Psoas muscle (tissue), 8 donors: ENCODE results near the gene PNPLA5. TPM values are rescaled to one million over a fixed set of nuclear protein-coding genes. Genes with fewer than 3 reads are reported as not detected.
A peak's percentile ranks its signal among the peaks of the same experiment; 100 is the strongest.
"Not testable (repeated sequence)": the region's sequence is repeated elsewhere in the genome, so short reads cannot be mapped to it uniquely, and the experiment has no call there.

Experiments used
- ATAC-seq, 4 donors: fragments of 200-7000 bp; cut with Tn5 transposase; one replicate each; pipeline ENCODE4 v1.9.1; 2020; ENCODE audit warnings: moderate library complexity in 3 of 4, mild to moderate bottlenecking in 2 of 4
- DNase-seq, 2 donors: peaks; one replicate each; pipeline ENCODE4 v3.0.0-alpha.2; 2020
- H3K27ac ChIP-seq: fragments of 200-600 bp; one replicate; pipeline ENCODE4 v1.8.0; 2022
- H3K27me3 ChIP-seq, 3 donors: fragments of 200-600 bp in 1 of 3; one replicate each; pipeline versions ENCODE4 v1.6.1 to v1.8.0; 2013 to 2022; ENCODE audit warnings: low read length in 2 of 3, mild to moderate bottlenecking in 2 of 3, moderate library complexity in 1 of 3; ENCODE audit not compliant: insufficient read depth in 3 of 3
- H3K36me3 ChIP-seq, 2 donors: fragments of 200-600 bp in 1 of 2; one replicate each; pipeline versions ENCODE4 v1.6.1 to v1.8.0; 2013 to 2022; ENCODE audit warnings: low read depth in 1 of 2, mild to moderate bottlenecking in 1 of 2, moderate library complexity in 1 of 2; ENCODE audit not compliant: insufficient read depth in 1 of 2
- H3K4me1 ChIP-seq: fragments of 200-600 bp; one replicate; pipeline ENCODE4 v1.8.0; 2022
- H3K4me3 ChIP-seq: fragments of 200-600 bp; one replicate; pipeline ENCODE4 v1.8.0; 2022; ENCODE audit warnings: mild to moderate bottlenecking
- H3K9me3 ChIP-seq: fragments of 200-600 bp; one replicate; pipeline ENCODE4 v1.8.0; 2022
- WGBS, 3 donors: extraction: QIAGEN DNeasy Blood & Tissue Kit; methylation state at CpG; one replicate each; pipeline versions ENCODE4 v1.1.6 to v1.1.7; 2013; 5-methylcytosine and 5-hydroxymethylcytosine counted together
- intact Hi-C, 2 donors: fragments of 100-400 bp; cut with DNase I; formaldehyde crosslinking; loops; one replicate each; pipeline versions ENCODE4 v1.11.0 to v1.14.2; 2022
- polyA plus RNA-seq, 3 donors: library from polyadenylated mRNA; stranded (reverse); fragments of 200-250 nt; gene quantifications; one replicate each; pipeline ENCODE4 v1.2.3, GENCODE V29; 2013
- total RNA-seq, 4 donors: library from RNA; stranded (reverse); fragmentation: NEBNext Ultra II Directional in 2 of 4; extraction: Animal tissue kit (Norgen Biotek cat#: 25700) in 2 of 4; gene quantifications; one replicate each; pipeline versions ENCODE4 v1.2.1 to v1.2.4, GENCODE V29; 2021 to 2023
- TF ChIP-seq, protein P1 (sequence below): fragments of 200-600 bp; IDR thresholded peaks from one replicate; pipeline ENCODE4 v1.8.0; 2022; ENCODE audit warnings: antibody characterized with exemption
- donor health status: healthy with polysubstance abuse.
- donor health status: DM: no; HTN: no; CAD: no; lungs with moderate emphysema.
- donor health status: Bipolar disorder and iron deficiency.
- donor health status: healthy.
- donor health status: DM: yes; HTN: yes; CAD: no.
- donor health status: DM: no; HTN: no; CAD: no.
- donor health status: DM: no; HTN: no; CAD: no.
- donor health status: DM: yes; HTN: yes; CAD: no.

The PNPLA5 gene
- total and polyA plus RNA-seq, 7 donors: 0.01 to 0.18 TPM; not detected in 5

- intact Hi-C loops: no loop called here
- no peaks in the 10 kb centered on the region for H3K9me3 ChIP-seq
- H3K27me3 ChIP-seq: peaks cover 0 to 47% (median 2%) of the 10 kb centered on the region in 3 donors
Observed at GRCh38 chr22:43909708-43910107, 17.9 kb upstream of the PNPLA5 start.

DNA sequence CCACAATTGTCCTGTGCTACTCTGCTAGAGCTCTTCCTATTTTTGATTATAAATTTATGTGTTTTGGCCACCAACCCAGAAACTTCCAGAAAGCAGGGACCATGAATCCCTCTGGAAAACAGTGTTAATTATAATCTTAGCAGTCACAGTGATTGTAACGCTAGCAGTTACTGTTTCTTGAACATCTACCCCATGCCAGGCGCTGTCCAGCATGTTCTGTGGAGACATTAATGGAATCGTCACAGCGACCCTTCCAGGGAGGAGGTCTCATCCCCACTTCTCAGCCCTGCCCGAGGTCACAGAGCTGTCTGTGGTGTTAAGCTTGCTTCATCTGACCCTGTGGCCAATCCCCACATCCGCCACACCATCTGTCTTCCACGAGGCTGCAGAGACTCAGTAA is 13.9 kb upstream of the PNPLA5 start:
- Histone ChIP-seq H3K4me3 (no peak overlapping the region), H3K36me3 (no peaks in the 10 kb centered on the region)
- WGBS, 3 donors: 24 to 38% (median 33%) methylated on average over 7 of the region's 7 CpGs

More at GRCh38 chr22:43909708-43910107, 17.9 kb upstream of the PNPLA5 start:
- DNase-seq (no peak), ATAC-seq (no peak)
- TF ChIP-seq, protein P1, sequence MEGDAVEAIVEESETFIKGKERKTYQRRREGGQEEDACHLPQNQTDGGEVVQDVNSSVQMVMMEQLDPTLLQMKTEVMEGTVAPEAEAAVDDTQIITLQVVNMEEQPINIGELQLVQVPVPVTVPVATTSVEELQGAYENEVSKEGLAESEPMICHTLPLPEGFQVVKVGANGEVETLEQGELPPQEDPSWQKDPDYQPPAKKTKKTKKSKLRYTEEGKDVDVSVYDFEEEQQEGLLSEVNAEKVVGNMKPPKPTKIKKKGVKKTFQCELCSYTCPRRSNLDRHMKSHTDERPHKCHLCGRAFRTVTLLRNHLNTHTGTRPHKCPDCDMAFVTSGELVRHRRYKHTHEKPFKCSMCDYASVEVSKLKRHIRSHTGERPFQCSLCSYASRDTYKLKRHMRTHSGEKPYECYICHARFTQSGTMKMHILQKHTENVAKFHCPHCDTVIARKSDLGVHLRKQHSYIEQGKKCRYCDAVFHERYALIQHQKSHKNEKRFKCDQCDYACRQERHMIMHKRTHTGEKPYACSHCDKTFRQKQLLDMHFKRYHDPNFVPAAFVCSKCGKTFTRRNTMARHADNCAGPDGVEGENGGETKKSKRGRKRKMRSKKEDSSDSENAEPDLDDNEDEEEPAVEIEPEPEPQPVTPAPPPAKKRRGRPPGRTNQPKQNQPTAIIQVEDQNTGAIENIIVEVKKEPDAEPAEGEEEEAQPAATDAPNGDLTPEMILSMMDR: no peak
- Histone ChIP-seq H3K4me1 (no peaks in the 10 kb centered on the region), H3K36me3 (no peaks in the 10 kb centered on the region), H3K27ac (no peak overlapping the region), H3K4me3 (no peak overlapping the region)
- WGBS, 3 donors: 86 to 96% (median 88%) methylated on average over 1 of the region's 1 CpG

DNA sequence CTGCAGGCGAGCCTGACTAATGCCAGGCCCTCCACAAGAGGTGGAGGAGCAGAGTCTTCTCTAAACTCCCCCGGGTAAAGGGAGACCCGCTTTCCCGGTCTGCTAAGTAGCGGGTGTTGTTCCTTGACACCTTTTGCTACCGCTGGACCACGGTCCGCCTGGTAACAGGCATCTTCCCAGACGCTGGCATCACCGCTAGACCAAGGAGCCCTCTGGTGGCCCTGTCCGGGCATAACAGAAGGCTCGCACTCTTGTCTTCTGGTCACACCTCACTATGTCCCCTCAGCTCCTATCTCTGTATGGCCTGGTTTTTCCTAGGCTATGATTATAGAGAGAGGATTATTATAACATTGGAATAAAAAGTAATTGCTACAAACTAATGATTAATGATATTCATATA is 12.6 kb upstream of the PNPLA5 start:
- H3K36me3 ChIP-seq, H3K27ac ChIP-seq, H3K4me3 ChIP-seq, H3K9me3 ChIP-seq, H3K4me1 ChIP-seq, ATAC-seq, intact Hi-C loops: not testable (repeated sequence)
- WGBS, 3 donors: 22 to 37% (median 26%) methylated on average over 9 to 12 of the region's 12 CpGs
- peaks cover 0 to 41% (median 2%) of the 10 kb centered on the region in 3 donors for H3K27me3 ChIP-seq
- peak in 1 of 2 donors; percentile 64 for DNase-seq

More for the DNA sequence above, 13.9 kb upstream of the PNPLA5 start:
- H3K4me1 ChIP-seq: no peaks in the 10 kb centered on the region
- ATAC-seq (no peak), DNase-seq (no peak)
- H3K27ac ChIP-seq: no peak overlapping the region
- TF ChIP-seq, protein P1: no peak
- peaks cover 0 to 41% (median 2%) of the 10 kb centered on the region in 3 donors for H3K27me3 ChIP-seq
- H3K9me3 ChIP-seq: no peaks in the 10 kb centered on the region
- intact Hi-C loops: no loop called here

DNA sequence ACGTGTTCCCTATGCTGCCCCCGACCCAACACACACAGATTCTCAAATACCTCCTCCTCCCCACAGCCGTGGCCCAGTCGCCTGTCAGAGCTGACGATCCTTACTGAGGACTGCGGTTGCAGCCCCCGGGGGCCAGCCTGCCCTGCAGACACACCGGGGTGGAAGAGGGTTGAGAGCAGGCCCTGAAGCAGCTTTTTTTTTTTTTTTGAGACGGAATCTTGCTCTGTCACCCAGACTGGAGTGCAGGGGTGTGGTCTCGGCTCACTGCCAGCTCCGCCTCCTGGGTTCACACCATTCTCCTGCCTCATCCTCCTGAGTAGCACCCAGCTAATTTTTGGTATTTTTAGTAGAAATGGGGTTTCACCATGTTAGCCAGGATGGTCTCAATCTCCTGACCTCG is 11.2 kb upstream of the PNPLA5 start:
- H3K36me3 ChIP-seq, intact Hi-C loops, H3K9me3 ChIP-seq, H3K4me3 ChIP-seq, H3K4me1 ChIP-seq, ATAC-seq, H3K27ac ChIP-seq, DNase-seq: not testable (repeated sequence)
- peaks cover 0 to 37% (median 2%) of the 10 kb centered on the region in 3 donors for H3K27me3 ChIP-seq
- WGBS, 3 donors: 56 to 62% (median 58%) methylated on average over 11 to 12 of the region's 12 CpGs

GRCh38 chr22:43901976-43902643 is 10.3 kb upstream of the PNPLA5 start:
- Histone ChIP-seq H3K27me3 (peaks cover 0 to 29% (median 2%) of the 10 kb centered on the region in 3 donors), H3K36me3 (no peaks in the 10 kb centered on the region), H3K4me3 (no peak overlapping the region), H3K27ac (no peak overlapping the region), H3K9me3 (no peaks in the 10 kb centered on the region), H3K4me1 (no peaks in the 10 kb centered on the region)
- WGBS, 3 donors: 16 to 31% (median 21%) methylated on average over 5 of the region's 5 CpGs
- intact Hi-C loops: no loop called here
- DNase-seq: no peak
- TF ChIP-seq, protein P1: no peak
- peak in 1 of 4 donors; percentile 56 for ATAC-seq
